ENCODE measurements around the gene C15orf40.

GRCh38 chr15:83057696-83058376, 46.4 kb upstream of the C15orf40 start:
- no peak for TF ChIP-seq CTCF (IDR thresholded peaks at IDR 0.05)
- no peak for TF ChIP-seq POLR2AphosphoS5 (IDR thresholded peaks at IDR 0.05)
- no peak for TF ChIP-seq EP300 (IDR thresholded peaks at IDR 0.05)
- TF ChIP-seq POLR2A (IDR thresholded peaks at IDR 0.05; ENCODE audit: low read depth) = no peak
